Iris pigment epithelial cell (primary cell): ENCODE data around the gene PTPRD.
A peak's percentile ranks its signal among the peaks of the same experiment; 100 is the strongest.

Experiments
- DNase-seq: peaks from one replicate; pipeline ENCODE4 v3.0.0-alpha.2; 2011; ENCODE audit warnings: low read depth

Gene PTPRD

GRCh38 chr9:10268531-10269485 lies 344.0 kb downstream of the PTPRD start:
- DNase-seq: peak; percentile 55

GRCh38 chr9:10265153-10265631 lies 347.6 kb downstream of the PTPRD start:
- DNase-seq: peak; percentile 96

GRCh38 chr9:10260501-10260900 lies 352.3 kb downstream of the PTPRD start:
- DNase-seq: no peak

GRCh38 chr9:10259668-10260067 lies 353.1 kb downstream of the PTPRD start:
- DNase-seq: no peak

GRCh38 chr9:10255758-10256157 lies 357.0 kb downstream of the PTPRD start:
- no peak for DNase-seq

GRCh38 chr9:10254338-10254737 lies 358.5 kb downstream of the PTPRD start:
- DNase-seq: no peak

GRCh38 chr9:10253341-10253740 lies 359.5 kb downstream of the PTPRD start:
- DNase-seq: no peak

- DNase-seq: peak; percentile 66
These were observed 360.6 kb downstream of the PTPRD start for GRCh38 chr9:10252174-10252573.

- peak; percentile 91 for DNase-seq
These were observed 361.3 kb downstream of the PTPRD start for GRCh38 chr9:10251490-10251889.

- DNase-seq: peak; percentile 72
These were observed 362.6 kb downstream of the PTPRD start for GRCh38 chr9:10250219-10250618.

GRCh38 chr9:10248890-10249289 lies 363.9 kb downstream of the PTPRD start:
- no peak for DNase-seq

- no peak for DNase-seq
These were observed 370.5 kb downstream of the PTPRD start for GRCh38 chr9:10242255-10242654.

GRCh38 chr9:10238087-10238486 lies 374.7 kb downstream of the PTPRD start:
- peak; percentile 24 for DNase-seq

GRCh38 chr9:10237584-10237983 lies 375.2 kb downstream of the PTPRD start:
- DNase-seq: no peak

GRCh38 chr9:10236161-10236560 lies 376.6 kb downstream of the PTPRD start:
- DNase-seq: no peak

- no peak for DNase-seq
These were observed 377.4 kb downstream of the PTPRD start for GRCh38 chr9:10235376-10235775.

GRCh38 chr9:10232352-10232930 lies 380.4 kb downstream of the PTPRD start:
- peak; percentile 32 for DNase-seq

GRCh38 chr9:10230512-10230911 lies 382.3 kb downstream of the PTPRD start:
- no peak for DNase-seq

GRCh38 chr9:10228082-10228481 lies 384.7 kb downstream of the PTPRD start:
- no peak for DNase-seq

GRCh38 chr9:10226996-10227395 lies 385.8 kb downstream of the PTPRD start:
- no peak for DNase-seq

GRCh38 chr9:10212702-10213101 lies 400.1 kb downstream of the PTPRD start:
- no peak for DNase-seq

- DNase-seq: no peak
These were observed 404.1 kb downstream of the PTPRD start for GRCh38 chr9:10208691-10209069.

- DNase-seq: no peak
These were observed 408.5 kb downstream of the PTPRD start for GRCh38 chr9:10204276-10204675.
